Stimulated activated CD4-positive, alpha-beta T cell treated with anti-CD3 and anti-CD28 coated beads, TNF-alpha, amount 100 ng/mL, for 1 hour (primary cell): ENCODE results near the gene ATP2C2.
"Not testable (repeated sequence)": the region's sequence is repeated elsewhere in the genome, so short reads cannot be mapped to it uniquely, and the experiment has no call there.

Experiments
- DNase-seq, 3 donors: peaks; one replicate each; pipeline ENCODE4 v3.0.0-alpha.2; 2020; ENCODE audit warnings: low read depth in 3 of 3, low spot score in 1 of 3

The ATP2C2 gene

GRCh38 chr16:84449156-84450140, 81.1 kb downstream of the ATP2C2 start:
- DNase-seq, result no peak

- no peak for DNase-seq
These were observed 82.0 kb downstream of the ATP2C2 start for GRCh38 chr16:84450176-84450865.

- DNase-seq, result not testable (repeated sequence)
These were observed 82.8 kb downstream of the ATP2C2 start for GRCh38 chr16:84451010-84451676.

GRCh38 chr16:84451781-84452180, 83.4 kb downstream of the ATP2C2 start:
- DNase-seq, result no peak

- no peak for DNase-seq
These were observed 84.9 kb downstream of the ATP2C2 start for GRCh38 chr16:84453061-84453752.

GRCh38 chr16:84454611-84455010, 86.3 kb downstream of the ATP2C2 start:
- DNase-seq, result no peak

GRCh38 chr16:84455031-84455430, 86.7 kb downstream of the ATP2C2 start:
- DNase-seq, result no peak

- no peak for DNase-seq
These were observed 90.5 kb downstream of the ATP2C2 start for GRCh38 chr16:84458606-84459532.

GRCh38 chr16:84459533-84459894, 91.2 kb downstream of the ATP2C2 start:
- no peak for DNase-seq

GRCh38 chr16:84459941-84460405, 91.6 kb downstream of the ATP2C2 start:
- DNase-seq, result no peak

GRCh38 chr16:84460406-84461028, 92.2 kb downstream of the ATP2C2 start:
- DNase-seq, result no peak

GRCh38 chr16:84461029-84461412, 92.7 kb downstream of the ATP2C2 start:
- no peak for DNase-seq

- no peak for DNase-seq
These were observed 93.3 kb downstream of the ATP2C2 start for GRCh38 chr16:84461413-84462295.

GRCh38 chr16:84462296-84463210, 94.2 kb downstream of the ATP2C2 start:
- DNase-seq, result no peak

GRCh38 chr16:84463221-84463620, 94.9 kb downstream of the ATP2C2 start:
- DNase-seq, result no peak

GRCh38 chr16:84464116-84464515, 95.8 kb downstream of the ATP2C2 start:
- DNase-seq, result no peak

- no peak for DNase-seq
These were observed 96.8 kb downstream of the ATP2C2 start for GRCh38 chr16:84465154-84465553.
